Prostate gland (tissue), 2 donors: ENCODE data around the gene ORC3. TPM values are rescaled to one million over a fixed set of nuclear protein-coding genes. Genes with fewer than 3 reads are reported as not detected.

Experiments used
- DNase-seq: peaks from one replicate; pipeline ENCODE4 v3.0.0-alpha.2; 2019; ENCODE audit warnings: low spot score
- H3K27ac ChIP-seq, 2 donors: fragments of 200-600 bp; sonication (generic); 2 replicates each; pipeline ENCODE4 v1.5.1; 2017 to 2019
- H3K27me3 ChIP-seq: fragments of 200-600 bp; sonication (generic); replicated peaks from 2 replicates; pipeline ENCODE4 v1.5.1; 2019; ENCODE audit not compliant: insufficient read depth
- H3K36me3 ChIP-seq, 2 donors: fragments of 200-600 bp; sonication (generic); 1 replicate in 1 of 2; 2 replicates in 1 of 2; pipeline versions ENCODE4 v1.5.1 to v1.8.1; 2017 to 2019
- H3K4me1 ChIP-seq: fragments of 200-600 bp; sonication (generic); replicated peaks from 2 replicates; pipeline ENCODE4 v1.5.1; 2019
- H3K4me3 ChIP-seq, 2 donors: fragments of 200-600 bp; sonication (generic); 2 replicates each; pipeline ENCODE4 v1.5.1; 2017 to 2019
- H3K9me3 ChIP-seq: fragments of 200-600 bp; sonication (generic); 2 replicates; pipeline ENCODE4 v1.5.1; 2017
- POLR2A ChIP-seq: fragments of 450-650 bp; IDR thresholded peaks from one replicate; pipeline ENCODE4 v1.6.1; 2016; ENCODE audit warnings: antibody characterized with exemption, mild to moderate bottlenecking
- POLR2AphosphoS5 ChIP-seq: sonication (generic); formaldehyde crosslinking; IDR thresholded peaks from one replicate; pipeline ENCODE4 v1.6.1; 2017; ENCODE audit warnings: antibody characterized with exemption
- WGBS: methylation state at CpG from one replicate; pipeline ENCODE4 v1.1.5; 2018; 5-methylcytosine and 5-hydroxymethylcytosine counted together
- intact Hi-C: fragments of 100-400 bp; cut with DNase I; formaldehyde crosslinking; loops from one replicate; pipeline ENCODE4 v1.14.2; 2022
- total RNA-seq, 2 donors: library from RNA; depleted of rRNA; stranded (reverse); fragments of >200 nt; gene quantifications; one replicate each; pipeline ENCODE4 v1.1.0, GENCODE V29; 2016
- TF ChIP-seq, protein P1 (sequence below), 4 experiments: fragments of 200-600 bp in 2 of 4; fragments of 450-650 bp in 2 of 4; sonication (generic) in 2 of 4; IDR thresholded peaks; 1 replicate in 3 of 4; 2 replicates in 1 of 4; pipeline ENCODE4 v1.5.1; 2016 to 2019; ENCODE audit warnings: antibody characterized with exemption in 4 of 4, mild to moderate bottlenecking in 2 of 4, moderate library complexity in 2 of 4

Gene ORC3
- total RNA-seq, 2 donors from 2014 or later: 18.5 to 30.9 TPM

DNA sequence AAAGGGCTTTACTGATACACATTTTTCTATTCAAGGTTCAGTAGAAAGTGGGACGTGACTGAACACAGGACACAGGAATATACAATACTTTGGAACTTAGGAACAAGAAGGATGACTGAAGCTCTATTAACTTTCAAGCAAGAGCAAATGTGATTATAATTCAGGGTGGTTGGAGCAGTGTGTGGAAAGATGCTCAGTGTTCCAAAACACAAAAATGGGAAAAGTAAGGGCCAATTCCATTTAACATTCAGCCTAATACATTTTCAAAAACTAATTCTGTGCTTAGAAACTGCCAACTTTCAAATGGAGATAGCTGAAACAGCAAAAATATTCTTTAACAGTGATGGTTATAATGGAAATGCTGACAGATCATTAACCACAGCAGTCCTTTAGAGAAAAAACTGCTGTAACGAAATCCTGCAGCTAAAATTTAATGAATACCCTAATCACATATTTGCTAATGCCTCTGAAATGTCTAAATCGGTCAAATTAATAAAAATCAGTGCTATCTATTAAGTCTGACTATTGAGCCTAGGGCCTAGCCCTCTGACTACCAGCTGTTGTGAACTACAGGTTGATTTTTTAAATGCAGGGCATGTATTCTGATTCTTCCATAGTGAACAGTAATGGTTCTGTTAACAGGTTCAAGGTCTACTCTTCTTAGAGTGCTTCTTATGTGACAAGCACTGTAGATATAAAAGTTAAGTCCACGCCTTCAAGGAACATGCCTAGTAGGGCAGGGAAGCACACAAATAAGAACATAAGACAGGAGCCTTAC lies 46.0 kb upstream of the ORC3 start:
- Histone ChIP-seq H3K4me3 (no peak overlapping the region), H3K4me1 (no peaks in the 10 kb centered on the region), H3K27me3 (no peaks in the 10 kb centered on the region), H3K36me3 (no peaks in the 10 kb centered on the region), H3K9me3 (no peaks in the 10 kb centered on the region), H3K27ac (no peak overlapping the region)
- no peak for DNase-seq
- 95% methylated on average over 4 of the region's 4 CpGs for WGBS
- intact Hi-C loops: no loop called here
- TF ChIP-seq POLR2A (no peak), POLR2AphosphoS5 (no peak)
- TF ChIP-seq, protein P1, sequence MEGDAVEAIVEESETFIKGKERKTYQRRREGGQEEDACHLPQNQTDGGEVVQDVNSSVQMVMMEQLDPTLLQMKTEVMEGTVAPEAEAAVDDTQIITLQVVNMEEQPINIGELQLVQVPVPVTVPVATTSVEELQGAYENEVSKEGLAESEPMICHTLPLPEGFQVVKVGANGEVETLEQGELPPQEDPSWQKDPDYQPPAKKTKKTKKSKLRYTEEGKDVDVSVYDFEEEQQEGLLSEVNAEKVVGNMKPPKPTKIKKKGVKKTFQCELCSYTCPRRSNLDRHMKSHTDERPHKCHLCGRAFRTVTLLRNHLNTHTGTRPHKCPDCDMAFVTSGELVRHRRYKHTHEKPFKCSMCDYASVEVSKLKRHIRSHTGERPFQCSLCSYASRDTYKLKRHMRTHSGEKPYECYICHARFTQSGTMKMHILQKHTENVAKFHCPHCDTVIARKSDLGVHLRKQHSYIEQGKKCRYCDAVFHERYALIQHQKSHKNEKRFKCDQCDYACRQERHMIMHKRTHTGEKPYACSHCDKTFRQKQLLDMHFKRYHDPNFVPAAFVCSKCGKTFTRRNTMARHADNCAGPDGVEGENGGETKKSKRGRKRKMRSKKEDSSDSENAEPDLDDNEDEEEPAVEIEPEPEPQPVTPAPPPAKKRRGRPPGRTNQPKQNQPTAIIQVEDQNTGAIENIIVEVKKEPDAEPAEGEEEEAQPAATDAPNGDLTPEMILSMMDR (IDR thresholded peaks at IDR 0.05): no peak

DNA sequence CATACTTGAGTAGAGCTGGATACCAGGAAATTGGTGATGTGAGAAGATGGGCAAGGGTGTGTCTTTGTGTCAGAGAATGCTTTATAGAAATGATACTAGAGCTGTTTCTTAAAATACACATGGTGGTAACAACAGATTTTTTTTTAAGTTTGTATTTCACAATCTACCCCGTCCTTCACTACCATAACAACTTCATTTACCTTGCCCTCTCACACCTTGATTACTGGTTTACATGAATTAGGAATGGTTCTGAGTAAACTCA lies 45.5 kb upstream of the ORC3 start:
- Histone ChIP-seq H3K9me3 (no peaks in the 10 kb centered on the region), H3K36me3 (no peaks in the 10 kb centered on the region), H3K4me3 (no peak overlapping the region), H3K4me1 (no peaks in the 10 kb centered on the region), H3K27ac (no peak overlapping the region), H3K27me3 (no peaks in the 10 kb centered on the region)
- DNase-seq: no peak
- intact Hi-C loops: no loop called here
- WGBS: 86% methylated on average over 1 of the region's 1 CpG
- no peak for TF ChIP-seq POLR2A
- TF ChIP-seq, protein P1 (IDR thresholded peaks at IDR 0.05): no peak
- TF ChIP-seq POLR2AphosphoS5: no peak

DNA sequence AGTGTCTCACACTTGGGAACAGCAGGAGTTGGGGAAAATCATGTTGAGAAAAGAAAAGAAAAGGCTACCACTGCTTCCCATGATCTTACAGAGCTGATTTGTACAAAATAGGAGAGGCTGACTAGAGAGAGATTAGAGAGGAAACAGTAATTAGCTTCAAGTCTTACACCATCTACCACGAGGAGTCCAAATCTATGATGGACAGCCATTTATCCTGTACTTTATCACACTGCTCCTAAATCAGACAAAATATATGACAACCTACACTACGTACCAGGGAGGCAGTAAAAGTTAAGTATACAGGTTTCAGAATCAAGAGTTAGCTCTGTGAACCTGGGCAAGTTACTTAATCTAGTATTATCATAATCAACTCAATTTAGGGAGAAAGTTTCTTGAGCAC lies 38.1 kb upstream of the ORC3 start:
- Histone ChIP-seq H3K4me3 (no peak overlapping the region), H3K27ac (no peak overlapping the region), H3K27me3 (no peaks in the 10 kb centered on the region), H3K36me3 (no peaks in the 10 kb centered on the region), H3K9me3 (no peaks in the 10 kb centered on the region), H3K4me1 (no peaks in the 10 kb centered on the region)
- WGBS: 81% methylated on average over 2 of the region's 2 CpGs
- intact Hi-C loops: no loop called here
- TF ChIP-seq POLR2A (no peak), POLR2AphosphoS5 (no peak)
- TF ChIP-seq, protein P1 (IDR thresholded peaks at IDR 0.05): no peak
- no peak for DNase-seq

DNA sequence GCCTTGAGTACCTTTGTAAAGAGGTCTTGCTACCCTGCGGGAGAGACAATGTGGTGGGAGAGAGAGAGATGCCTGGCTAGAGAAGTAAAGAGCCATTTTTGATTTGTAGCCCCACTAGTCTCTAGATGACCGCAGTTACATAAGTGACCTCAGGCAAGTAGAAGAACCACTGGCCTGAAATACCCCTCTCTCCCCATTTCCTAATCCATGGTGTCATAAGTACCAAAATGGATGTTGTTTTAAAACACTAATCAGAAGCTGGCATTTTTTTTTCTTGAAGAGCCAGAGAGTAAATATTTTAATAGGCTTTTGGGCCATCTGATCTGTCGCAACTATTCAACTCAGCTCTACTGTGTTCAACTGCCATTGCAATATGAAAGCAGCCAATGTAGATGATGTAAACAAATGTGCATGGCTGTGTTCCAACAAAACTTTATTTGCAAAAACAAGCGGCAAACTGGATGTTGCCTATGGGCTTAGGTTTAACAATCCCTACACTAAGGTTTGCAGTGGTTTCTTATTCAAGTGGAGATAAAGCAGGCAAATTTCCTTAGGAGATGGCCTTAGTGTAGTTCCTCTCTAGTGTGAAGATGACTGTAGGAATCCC lies 36.7 kb upstream of the ORC3 start:
- no peaks in the 10 kb centered on the region for H3K36me3 ChIP-seq
- H3K9me3 ChIP-seq: no peaks in the 10 kb centered on the region
- no peaks in the 10 kb centered on the region for H3K4me1 ChIP-seq
- intact Hi-C loops: no loop called here
- TF ChIP-seq, protein P1 (IDR thresholded peaks at IDR 0.05): no peak
- TF ChIP-seq POLR2AphosphoS5 (no peak), POLR2A (no peak)
- no peak for DNase-seq
- WGBS: 76% methylated on average over 4 of the region's 4 CpGs
- H3K4me3 ChIP-seq: no peak overlapping the region
- no peak overlapping the region for H3K27ac ChIP-seq
- no peaks in the 10 kb centered on the region for H3K27me3 ChIP-seq

DNA sequence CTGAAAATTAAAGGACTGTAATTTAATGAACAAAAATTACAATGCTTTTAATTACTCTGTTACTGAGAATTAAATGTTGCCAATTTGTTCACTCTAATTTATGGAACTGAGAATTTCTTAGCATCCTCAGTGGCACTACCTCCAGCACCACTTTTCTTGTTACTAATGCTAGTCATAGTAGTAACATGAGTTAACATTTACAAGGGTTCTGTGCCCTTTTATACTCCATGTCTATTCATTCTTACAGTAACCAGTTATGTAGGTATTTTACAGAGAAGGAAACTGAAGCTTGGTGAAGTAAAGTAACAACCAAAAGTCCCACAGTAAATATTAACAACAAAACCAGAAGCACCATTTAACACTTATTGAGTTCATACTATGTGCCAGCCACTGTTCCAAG lies 34.4 kb upstream of the ORC3 start:
- Histone ChIP-seq H3K27me3 (no peaks in the 10 kb centered on the region), H3K27ac (no peak overlapping the region), H3K9me3 (no peaks in the 10 kb centered on the region), H3K4me3 (no peak overlapping the region), H3K4me1 (no peaks in the 10 kb centered on the region), H3K36me3 (no peaks in the 10 kb centered on the region)
- no peak for DNase-seq
- intact Hi-C loops: no loop called here
- TF ChIP-seq, protein P1 (IDR thresholded peaks at IDR 0.05): no peak
- TF ChIP-seq POLR2A (no peak), POLR2AphosphoS5 (no peak)
